ENCODE results near the gene KATNAL2.
A peak's percentile ranks its signal among the peaks of the same experiment; 100 is the strongest.
"Not testable (repeated sequence)": the region's sequence is repeated elsewhere in the genome, so short reads cannot be mapped to it uniquely, and the experiment has no call there.

Gene KATNAL2

GRCh38 chr18:47034591-47034990, 117.2 kb downstream of the KATNAL2 start:
- not testable (repeated sequence) for DNase-seq

- no peak for DNase-seq
Observed at GRCh38 chr18:47035156-47035671, 117.8 kb downstream of the KATNAL2 start, which contains the start of gene ELOA2. Gene ELOA2 (minus strand): TSS chr18:47035621. CDS start chr18:47035264, 357 bp downstream.

DNA sequence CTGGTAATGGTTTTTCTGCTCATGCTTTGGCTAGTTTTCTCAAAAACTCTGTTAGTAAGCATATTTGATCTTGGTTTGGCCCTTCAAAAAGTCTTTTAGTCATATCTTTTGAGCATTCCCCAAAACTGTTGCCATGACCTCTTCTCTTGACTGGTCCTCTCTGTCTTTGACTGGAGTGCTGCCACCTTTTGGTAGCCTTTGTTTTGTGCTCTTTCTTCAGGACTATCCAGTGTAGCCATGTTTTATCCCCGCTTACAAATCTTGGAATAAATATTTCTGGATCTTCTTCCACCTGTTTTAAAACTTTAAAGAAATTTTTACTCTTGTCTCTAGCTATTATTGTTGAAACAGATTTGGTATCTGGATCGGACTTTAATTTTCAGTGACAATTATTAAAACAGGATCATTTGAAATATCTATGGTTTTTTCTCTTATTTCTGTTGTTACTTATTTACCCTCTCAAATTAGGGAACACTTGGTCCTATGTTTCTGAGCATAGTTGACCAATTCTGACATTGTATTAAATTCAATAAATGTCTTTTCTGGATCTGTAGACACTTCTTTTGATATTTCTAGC, 119.0 kb downstream of the KATNAL2 start:
- no peak for DNase-seq

- no peak for DNase-seq
Observed at GRCh38 chr18:47036927-47037578, 119.7 kb downstream of the KATNAL2 start.

GRCh38 chr18:47040982-47041381, 123.6 kb downstream of the KATNAL2 start:
- DNase-seq = no peak

- DNase-seq = no peak
Observed at GRCh38 chr18:47050468-47050867, 133.1 kb downstream of the KATNAL2 start.

DNA sequence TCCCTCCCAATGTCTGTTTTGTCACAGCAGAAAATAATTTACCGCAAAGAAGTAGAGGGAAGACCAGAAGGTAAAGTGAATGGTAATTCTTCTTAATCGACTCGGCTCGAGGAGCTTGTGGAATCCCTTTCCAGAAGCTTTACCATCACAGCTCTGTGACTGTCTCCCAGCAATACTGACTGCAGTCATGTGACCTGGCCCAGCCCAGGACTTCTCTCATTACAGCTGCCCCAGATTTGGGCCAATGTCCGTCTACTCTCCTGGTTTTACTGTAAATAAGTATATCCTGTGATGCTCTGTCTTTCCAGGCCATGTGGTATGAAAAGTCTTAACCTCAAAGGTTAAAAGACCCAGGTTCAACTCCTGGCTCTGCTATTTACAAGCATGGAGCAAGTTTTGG, 137.0 kb downstream of the KATNAL2 start:
- no peak for DNase-seq

DNA sequence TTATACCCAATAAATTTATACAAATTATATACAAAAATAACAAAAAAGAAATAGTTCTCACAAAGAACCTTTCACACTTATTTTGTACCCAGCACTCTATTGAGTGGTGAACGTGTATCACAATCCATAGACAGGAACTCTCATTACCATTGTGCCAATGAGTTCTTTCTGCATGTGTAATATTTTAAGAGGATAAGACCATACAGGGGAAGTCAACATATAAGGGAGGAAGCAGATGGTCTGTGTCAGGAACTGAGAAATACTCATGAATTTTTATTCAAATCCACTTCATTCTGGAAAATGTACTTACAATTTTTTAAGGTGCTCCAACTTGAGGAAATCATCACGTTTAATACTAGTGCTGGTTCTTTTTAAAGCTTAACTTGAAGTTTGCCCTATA, 145.1 kb downstream of the KATNAL2 start:
- no peak for DNase-seq

DNA sequence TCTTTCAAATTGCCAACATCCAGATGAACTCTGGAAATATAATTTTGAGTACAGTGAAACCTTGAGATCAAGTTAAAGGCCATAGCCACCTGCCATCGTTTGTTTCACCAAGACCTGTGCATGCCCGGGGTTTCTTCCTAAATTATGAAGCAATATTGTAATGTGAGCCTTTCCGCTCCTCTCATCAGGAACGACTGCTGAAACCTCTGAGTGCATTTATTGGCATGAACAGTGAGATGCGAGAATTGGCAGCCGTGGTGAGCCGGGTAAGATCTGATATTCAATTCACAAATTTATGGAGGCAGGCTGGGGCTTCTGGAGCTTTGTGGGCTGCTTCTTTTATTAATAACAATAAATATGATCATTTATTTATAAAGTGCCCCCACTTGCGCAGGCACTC, 145.7 kb downstream of the KATNAL2 start:
- no peak for DNase-seq

DNA sequence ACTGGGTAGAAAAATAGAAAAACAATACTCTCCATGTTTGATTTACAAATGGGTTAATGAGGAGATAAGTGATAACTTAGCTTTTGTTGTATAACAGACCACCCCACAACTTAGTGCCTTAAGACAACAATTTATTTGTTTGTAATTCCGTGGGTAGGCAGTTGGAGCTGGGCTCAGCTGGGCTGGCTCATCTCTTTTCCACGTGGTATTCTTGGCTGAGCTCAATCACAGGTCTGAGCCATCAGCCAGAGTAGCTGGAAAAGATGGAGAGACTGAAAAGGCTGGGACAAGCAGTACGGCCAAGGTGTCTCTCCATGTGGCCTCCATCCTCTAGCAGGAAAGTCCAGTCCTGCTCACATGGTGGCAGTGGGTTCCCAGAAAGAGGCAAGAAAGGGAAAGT, 150.2 kb downstream of the KATNAL2 start:
- DNase-seq = no peak

DNA sequence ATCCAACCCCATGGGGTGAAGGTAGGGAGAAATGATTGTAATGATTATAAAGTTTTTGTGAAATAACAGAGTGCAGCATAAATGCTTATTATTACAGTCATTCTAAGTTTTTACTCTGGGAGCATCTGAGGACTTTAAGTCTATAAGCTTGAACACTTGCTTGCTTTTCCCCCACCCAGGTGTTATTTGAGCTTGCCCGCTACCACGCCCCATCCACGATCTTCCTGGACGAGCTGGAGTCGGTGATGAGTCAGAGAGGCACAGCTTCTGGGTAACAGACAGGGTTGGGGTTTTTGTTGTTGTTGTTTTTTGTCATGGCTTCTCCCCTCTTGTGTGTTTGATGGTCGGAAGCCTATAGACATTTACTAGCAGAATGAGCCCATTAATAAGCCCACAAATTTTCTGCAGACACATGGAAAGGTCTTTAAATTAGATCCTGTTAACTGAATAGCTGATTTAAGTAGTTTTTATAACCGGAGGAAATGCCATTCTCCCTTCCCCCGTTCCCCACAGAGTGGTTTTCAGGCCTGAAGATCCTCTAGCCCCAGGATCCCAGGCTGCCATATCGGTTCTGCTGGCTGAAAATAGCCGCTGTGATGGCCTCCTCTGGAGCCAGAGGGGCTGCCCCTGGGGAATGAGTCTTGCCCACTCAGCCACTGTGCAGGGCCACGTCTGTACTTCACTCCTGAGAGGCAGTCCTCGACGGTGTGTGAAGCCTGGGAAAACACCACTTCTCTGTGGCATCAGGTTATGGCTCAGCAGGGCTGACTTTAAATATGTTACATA, 157.9 kb downstream of the KATNAL2 start:
- no peak for DNase-seq

GRCh38 chr18:47077111-47077510, 159.7 kb downstream of the KATNAL2 start:
- no peak for DNase-seq

GRCh38 chr18:47080872-47081271, 163.5 kb downstream of the KATNAL2 start:
- DNase-seq = no peak

GRCh38 chr18:47081578-47081977, 164.2 kb downstream of the KATNAL2 start:
- no peak for DNase-seq

- DNase-seq = no peak
Observed at GRCh38 chr18:47087676-47088075, 170.3 kb downstream of the KATNAL2 start.

GRCh38 chr18:47095810-47096209, 178.4 kb downstream of the KATNAL2 start:
- DNase-seq = no peak

GRCh38 chr18:47100212-47100831, 182.9 kb downstream of the KATNAL2 start:
- DNase-seq = peak; percentile 67

DNA sequence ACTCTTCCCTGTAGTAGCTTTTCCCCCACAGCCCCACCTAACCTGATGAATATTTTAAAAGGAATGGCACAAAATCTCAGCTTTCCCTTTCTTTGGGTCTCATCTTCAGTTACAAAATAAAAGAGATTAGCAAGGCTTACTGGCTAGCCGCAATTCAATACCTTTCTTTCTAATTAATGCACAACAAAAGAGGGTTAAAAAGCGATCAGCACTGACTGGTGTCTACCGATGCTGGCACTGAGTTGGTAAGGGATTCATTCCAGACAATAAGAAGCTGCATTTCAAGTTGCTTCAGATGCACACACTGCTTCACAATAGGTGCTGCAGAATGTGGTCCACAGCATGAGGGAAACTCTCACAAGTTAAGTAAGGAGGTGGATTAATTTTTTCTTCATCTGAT, 191.0 kb downstream of the KATNAL2 start:
- DNase-seq = no peak

- no peak for DNase-seq
Observed at GRCh38 chr18:47108998-47109405, 191.6 kb downstream of the KATNAL2 start.

GRCh38 chr18:47109720-47110119, 192.3 kb downstream of the KATNAL2 start:
- no peak for DNase-seq

DNA sequence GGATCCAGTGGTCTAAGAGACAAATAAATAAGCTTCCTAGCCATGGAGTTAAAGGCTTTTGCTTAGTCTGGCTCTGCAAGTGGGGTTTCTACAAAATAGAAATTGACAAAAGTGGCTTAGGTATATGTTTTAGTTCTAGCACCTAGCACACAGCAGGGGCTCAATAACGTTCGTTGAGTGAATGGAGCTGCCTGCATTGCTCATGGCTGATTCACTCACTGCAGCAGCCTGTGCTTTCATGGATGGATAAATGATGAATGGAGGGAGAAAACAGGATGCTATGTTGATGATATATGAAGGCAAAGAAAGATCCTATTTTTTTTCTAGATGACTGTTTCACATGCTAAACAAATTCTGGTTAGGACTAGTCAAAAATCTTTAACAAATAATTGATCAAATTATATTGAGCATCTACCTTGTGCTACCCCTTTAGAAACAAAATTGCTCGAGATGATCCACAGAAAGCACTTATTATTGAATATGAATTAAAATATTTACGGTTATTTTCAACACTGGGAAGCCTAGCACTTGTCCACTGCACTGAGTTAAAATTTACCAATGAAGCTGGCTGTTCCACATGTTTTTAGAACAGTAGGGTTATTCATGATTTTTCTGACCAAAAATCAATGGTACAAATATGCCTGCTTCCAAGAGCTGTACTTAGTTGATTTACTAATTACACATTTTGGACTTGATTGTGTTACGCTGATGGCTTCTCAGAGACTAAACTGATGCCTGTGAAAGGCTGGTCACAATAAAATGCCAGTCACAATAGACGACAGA, 193.3 kb downstream of the KATNAL2 start:
- DNase-seq = no peak

DNA sequence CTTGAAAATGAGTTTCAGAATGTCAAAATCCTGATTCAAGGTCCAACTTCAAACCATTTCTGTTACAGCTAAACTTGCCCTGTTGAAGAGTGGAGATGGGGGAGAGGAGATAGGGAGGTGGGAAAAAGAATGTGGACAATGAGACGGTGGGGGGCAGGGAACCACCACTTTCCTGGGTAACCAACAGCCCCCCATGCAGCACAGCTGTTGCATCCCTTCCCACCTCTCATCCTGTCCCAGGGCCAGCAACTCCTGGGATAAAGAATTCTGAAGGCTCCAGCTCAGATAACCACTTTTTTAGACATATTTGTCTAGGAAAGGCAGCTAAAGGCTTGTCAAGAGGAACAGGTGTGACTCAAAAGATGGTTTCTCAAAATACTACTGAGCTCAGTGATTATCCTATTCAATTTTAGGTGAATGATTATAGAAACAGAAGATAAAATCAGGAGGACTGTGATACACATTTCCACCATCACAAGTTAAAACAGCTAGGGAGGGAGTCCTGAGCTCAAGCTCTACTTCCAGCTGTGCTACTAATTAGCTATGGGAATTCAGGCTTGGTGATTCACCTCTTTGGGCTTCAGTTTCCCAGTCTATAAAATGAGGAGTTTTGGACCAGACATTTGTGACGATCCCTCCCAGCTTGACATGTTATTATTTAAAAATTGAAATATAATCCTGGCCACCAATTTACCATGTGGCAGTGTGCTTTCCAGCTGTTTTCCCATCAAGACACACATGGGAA, 196.6 kb downstream of the KATNAL2 start:
- no peak for DNase-seq

Measured in right forelimb (tissue), 1 donor.